GDM1 (cell line): ENCODE results near the gene GRK6.

Experiments
- DNase-seq: peaks from one replicate; lab custom pipeline; 2025; lab: John Stamatoyannopoulos, UW

The GRK6 gene

DNA sequence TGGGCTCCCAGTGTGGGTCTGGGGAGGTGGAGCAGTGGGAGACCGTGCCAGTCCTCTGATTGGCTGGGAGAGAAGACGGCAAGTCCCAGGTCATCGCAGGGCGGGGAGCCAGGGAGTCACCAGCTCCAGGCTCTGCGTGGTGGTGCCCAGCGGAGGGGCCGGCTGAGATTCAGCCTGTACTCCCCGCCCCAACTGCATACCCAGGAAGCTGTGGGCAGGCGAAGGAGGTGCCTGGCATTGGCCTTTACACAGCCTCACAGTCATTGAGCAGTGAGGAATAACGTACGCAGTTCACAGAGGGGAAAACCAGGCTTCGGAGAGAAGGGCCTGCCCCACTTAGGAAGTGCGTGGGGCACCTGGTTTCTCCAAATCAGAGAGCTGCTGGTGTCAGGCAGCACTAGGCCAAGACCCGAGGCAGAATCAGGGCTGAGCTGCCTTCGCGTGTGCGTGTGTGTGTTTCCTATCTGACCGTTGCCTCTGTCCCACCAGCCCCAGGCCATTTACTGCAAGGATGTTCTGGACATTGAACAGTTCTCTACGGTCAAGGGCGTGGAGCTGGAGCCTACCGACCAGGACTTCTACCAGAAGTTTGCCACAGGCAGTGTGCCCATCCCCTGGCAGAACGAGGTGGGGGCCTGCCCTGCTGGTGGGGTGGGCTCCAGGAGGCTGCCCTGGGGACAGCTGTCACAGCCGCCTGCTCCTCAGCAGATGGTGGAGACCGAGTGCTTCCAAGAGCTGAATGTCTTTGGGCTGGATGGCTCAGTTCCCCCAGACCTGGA lies 13.9 kb downstream of the GRK6 start:
- no peak for DNase-seq

- DNase-seq: no peak
These were observed 14.7 kb downstream of the GRK6 start for GRCh38 chr5:177440990-177441780.

- no peak for DNase-seq
These were observed 15.8 kb downstream of the GRK6 start for GRCh38 chr5:177442066-177442826.

- no peak for DNase-seq
These were observed 16.9 kb downstream of the GRK6 start for GRCh38 chr5:177443144-177443983.

DNA sequence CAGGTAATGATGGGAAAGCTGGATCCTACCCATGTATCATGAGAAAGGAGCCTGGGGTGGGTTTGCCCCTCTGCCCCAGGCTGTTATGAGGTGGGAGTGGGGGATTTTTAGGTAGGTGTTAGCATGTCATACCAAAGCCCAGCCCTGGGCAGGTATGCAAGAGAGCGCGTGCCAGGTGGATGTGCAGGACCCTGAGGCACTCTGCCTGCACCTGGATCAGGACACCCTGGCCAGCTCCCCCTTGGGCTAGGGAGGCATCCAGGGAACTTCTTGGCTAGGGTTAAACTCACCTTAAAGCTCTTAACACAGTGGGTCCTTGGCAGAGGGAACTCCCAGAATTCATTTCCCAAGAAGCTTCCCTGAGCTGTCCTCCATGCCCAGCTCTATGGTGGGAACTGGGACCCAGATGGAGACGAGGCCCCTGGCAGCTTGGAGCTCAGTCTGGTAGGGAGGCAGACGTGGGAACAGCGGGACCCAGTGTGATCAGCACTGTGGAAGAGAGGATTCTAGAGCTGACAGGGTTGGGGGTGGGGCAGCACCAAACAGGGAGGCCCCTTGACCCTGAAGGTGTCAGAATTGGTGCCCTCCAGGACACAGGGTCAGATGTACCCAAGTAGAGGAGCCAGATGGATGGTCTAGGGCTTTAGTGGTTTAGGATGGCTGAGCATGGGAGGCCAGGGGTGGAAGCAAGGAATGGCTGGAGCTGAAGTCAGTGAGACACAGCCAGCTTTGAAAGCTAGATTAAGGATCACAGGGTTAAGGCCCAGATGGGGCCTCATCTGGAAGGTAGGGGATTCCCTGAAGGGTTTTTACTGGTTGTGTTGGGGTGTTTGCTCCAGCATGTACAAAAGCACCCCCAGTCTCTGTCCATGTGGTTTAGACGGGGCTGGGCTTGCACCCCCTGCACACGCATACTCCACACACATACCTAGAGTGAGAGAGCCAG lies 17.9 kb downstream of the GRK6 start:
- no peak for DNase-seq

GRCh38 chr5:177445052-177445916 lies 18.8 kb downstream of the GRK6 start:
- no peak for DNase-seq

DNA sequence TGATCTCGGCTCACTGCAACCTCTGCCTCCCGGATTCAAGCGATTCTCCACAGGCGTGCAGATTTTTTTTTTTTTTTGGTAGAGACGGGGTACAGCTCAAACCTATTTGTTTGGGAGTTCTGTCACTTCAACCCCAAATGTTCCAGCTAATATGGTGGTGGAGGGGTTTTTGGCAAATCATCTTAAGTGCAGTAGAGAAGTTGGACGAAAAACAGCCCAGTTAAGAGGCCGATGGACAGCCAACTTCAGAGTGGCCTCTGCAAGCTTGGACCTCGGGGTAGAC lies 19.4 kb downstream of the GRK6 start:
- DNase-seq: no peak

DNA sequence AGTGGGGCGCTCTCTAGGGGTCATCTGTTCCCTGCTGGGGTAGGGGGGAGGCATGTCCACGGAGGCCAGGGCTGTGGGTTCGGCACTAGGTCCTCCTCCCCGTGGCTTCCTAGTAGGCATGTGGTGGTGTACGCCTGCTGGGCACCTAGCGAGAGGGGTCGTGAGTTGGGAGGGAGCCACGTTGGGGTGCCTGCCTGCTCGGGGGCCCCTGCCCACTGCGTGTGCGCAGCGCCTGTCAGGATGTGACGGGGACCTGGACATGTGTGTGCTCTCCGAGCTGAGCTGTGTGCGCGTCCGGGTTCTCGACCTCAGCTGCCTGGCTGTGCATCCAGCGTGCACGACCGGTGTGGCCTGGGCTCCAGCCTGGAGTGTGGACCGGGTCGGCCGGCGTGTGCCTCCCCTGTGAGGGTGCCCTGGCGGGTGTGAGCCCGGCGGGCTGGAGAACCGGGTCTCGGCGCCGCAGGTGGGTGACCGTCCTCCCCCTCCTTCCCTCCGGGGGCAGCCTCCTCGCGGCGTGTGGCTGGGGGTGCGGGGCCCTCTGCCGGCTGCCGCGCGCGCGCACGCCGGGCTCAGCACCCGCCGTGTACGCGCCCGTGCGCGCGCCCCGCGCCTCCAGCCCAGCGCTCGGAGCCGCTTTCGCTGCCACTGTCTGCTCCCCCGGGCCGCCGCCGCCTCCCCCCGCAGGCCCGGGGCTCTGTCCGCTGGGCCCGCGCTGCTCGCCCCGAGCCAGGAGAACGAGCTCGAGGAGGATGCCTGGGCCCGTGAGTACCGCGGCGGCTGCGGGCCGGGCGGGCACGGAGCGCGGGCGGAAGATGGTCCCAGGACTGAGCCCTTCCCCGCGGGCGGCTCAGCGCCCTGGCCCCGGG lies 20.0 kb downstream of the GRK6 start, which contains the start of gene PRR7:
TSS of gene PRR7 (plus strand) at position 615 of the 866 bp plus-strand sequence. CDS start 8,254 bp downstream, outside the sequence.
- peak; percentile 66 for DNase-seq

- peak; percentile 35 for DNase-seq
These were observed 20.7 kb downstream of the GRK6 start for GRCh38 chr5:177447066-177447610.

DNA sequence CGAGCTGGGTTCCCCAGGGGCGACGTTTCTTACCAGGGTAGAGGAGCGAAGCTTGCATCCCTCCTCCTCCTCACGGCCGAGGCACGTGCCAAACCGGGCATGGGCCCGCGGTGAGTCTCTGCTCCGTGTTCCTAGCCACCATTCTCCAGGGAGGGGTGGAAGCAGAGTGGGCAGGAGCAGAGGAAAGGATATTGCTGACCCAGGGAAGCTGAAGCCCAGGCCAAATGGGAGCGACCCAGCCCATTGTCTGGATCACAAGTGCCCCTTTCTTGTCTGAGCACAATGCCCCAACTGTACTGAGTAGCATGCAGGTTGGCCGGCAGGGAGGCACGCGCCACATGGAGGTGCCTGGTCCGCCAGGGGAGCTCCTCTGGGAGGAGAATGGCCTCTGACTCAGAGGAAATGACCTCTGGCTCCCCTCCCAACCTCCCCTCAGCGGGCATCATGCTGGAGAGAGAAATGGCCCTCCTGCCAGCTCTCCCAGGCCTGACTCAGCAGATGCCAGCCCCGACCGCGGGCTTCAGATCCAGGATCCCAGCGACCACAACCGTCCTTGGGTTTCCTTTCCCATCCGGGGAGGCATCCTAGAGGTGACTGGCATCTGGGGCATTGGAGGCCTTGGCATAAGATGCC lies 21.3 kb downstream of the GRK6 start:
- DNase-seq: peak; percentile 23

DNA sequence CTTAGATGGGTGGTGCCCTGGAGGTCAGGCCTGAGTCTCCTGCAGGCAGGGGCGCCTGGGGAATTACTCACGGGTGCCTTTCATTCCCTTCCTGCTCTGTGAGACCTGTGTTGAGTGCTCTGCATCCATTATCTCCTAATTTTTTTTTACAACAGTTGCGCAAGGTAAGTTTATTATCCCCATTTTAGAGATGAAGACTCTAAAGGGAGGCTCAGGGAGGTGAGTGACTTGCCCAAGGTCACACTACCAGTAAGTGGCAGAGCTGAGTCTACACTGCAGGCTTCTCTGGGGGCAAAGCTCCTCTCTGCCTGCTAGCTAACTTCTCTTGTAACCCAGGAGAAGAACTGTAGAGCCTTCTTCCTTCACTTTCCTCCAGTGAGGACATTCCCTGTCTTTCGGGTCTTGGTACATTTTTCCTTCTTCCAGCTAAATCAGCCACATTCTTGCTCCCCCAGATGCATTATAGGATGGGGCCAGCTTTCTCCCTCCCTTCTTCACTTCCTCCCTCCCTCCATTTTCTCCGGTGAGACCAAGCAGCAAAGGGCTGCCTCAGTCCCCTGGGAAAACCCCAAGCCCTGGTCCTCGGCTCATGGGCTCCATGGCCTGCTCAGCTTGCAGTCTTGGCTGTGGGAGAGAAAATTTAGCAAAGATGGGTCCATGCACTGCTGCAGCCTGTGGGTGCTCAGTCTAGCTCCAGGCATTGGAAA lies 21.9 kb downstream of the GRK6 start:
- DNase-seq: no peak

DNA sequence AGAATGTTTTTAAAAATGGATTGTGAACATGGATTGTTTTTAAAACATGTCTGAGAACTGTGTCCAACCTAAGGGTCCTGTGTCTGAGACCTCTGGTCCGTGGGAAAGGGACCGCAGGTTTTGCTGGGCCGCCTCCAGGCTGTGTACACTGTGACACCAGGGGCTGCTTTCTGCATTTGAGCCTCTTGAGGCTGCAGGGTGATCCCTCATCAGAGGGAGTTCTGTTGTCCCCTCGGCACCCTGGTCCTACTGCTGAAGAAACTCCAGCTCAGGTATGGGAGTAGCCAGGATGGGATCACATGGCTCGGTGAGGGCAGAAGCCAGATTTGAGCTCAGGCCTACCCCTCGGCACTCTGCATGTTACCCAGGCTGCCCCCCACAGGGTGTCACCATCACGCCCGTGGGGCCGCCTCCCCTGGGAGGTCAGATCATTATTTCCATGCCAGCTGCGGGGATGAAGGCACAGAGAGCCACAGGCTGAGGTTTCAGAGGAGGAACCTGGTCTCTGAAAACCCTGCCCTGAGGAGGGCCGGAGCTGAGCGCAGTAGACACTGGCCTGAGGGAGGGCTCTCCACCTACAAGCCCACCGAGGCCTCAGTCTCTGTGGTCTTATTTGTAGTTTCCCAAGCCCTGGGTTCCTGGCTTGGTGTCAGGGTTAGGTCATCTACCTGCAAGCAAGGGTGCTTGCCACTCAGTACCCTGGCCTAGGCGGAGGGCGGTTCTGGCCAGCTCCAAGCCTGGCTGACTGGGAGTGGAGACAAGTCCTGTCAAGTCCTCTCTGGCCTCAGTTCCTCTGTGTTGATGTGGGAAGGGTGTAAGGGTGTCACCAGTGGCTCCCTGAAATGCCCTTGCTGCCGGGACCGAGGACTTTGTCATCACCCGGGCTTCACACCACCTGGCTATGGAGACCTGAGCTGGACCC lies 22.9 kb downstream of the GRK6 start:
- DNase-seq: no peak

DNA sequence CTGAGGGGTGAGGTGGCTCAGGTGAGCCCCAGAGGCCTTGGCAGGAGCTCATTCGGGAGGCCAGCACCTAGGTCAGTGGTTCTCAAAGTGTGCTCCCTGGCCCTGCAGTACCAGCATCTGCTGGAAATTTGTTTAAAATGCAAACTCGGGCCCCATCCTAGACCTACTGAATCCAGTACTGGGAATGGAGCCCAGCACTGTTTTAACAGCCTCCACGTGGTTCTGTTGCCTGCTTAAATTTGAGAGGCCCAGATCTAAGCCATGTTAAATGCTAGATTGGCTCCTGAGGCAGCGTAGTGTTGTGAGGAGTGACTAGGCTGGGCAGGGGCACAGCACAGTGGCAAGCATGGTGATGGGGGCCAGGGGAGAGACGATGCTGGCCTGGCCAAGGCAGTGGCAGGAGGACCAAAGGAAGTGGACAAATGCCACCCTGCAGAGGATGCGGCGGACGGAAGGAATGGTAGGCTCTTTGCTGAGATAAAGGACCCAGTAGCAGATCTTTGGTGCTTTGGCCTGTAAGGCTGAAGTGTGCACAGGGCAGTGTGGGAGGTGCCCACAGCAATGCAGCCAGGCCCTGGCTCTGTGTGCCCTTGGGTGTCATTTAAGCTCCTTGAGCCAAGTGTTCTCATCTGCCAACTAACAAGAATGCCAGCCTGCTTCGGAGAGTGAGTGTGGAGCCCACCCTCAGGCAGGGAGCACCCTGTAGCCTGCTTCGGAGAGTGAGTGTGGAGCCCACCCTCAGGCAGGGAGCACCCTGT lies 24.4 kb downstream of the GRK6 start:
- DNase-seq: no peak

DNA sequence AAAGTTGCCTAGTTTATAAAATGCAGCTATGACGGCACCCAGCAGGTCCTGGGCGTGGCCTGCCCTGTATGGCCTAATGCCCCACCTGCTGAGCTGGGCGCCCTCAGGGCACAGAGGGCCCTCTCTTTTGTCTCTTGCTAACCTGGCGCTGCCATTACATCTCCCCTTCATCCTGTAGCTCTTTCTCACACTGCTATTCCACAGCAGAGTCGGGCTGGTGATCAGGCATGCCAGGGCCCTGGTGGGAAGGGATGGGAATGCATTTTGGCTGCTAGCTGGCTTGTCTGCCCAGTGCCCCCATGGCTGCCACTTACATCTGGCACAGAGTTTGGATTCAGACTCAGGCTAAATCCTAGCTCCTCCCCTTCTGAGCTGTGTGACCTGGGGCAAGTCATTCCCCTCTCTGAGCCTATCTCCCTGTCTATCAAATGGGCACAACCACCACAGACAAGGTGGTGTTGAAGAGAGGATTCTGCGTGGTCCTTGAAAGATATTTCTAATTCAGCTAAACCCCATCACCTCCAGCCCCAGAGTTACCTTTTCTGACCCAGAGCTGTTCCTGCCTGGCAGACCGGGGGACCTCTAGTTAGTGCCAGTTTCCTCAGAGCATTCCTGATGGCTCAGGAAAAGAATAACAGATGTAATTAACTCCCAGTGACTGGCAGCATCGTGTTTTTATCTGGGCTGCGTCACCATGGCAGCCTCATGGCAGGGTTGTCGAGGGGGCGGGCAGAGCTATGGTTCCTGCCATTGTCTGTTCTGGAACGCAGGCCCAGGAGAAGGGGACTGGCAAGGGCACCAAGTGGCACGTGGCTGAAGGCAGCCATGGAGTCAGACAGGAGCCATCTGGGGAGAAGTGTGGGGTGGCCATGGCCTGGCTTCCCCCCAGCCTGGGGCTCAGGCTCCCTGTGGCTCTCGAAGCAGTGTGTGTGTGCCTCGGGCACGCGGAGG lies 26.5 kb downstream of the GRK6 start:
- no peak for DNase-seq
